Measurements from ENCODE around the gene ACVRL1.

The ACVRL1 gene

GRCh38 chr12:51944608-51945233, 37.4 kb downstream of the ACVRL1 start:
- DNase-seq, result no peak

DNA sequence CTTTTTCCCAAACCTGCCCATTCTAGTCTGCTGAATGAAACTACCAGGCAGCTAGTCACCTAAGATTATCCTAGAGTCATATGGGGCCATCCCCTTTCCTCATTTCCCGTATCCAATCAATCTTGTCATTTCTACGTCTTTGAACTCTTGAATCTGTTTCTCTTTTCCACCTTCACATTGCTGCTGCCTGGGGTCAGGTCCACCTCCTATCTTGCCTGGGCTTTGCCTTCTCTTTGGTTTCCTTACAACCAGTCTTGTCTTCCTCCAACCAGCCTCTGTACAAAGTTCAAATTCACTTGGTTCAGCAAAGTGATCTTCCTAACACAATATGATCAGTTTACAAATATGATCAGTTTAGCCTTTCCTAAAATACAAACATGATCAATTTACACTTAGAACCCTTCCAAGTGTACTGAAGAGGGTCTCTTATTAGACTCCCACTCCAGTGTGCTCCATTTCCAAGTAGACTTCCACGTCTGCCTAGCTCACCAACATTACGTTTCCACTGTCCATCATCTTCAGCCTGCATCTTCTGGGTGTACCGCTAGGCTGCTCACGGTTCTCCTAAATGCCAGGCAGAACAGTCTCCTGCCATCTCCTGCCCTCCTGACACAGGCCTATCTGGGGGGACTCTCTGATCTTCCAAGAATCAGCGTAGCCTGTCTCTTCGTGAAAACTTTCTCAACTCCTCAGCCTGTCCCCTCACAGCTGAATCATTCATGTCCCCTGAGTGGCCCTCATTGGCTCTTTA, 40.1 kb downstream of the ACVRL1 start:
- no peak for DNase-seq

DNA sequence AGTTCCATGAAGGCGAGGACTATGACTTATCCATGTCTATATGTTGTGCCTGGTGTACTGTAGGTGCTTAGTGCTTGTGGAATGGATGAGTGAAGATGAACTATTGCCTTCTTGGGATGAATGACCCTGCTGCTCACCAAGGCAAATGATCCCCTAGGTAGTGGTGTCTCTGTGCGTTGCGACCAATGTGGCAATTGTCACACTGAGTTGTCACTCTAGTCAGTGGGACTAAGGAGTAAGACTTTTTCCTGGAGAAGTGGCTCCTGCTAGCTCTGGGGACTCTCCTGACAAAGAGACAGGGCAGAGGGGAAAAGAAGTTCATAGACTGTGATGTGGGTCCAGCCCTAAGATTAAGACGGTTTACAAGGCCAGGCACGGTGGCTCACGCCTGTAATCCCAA, 40.8 kb downstream of the ACVRL1 start:
- DNase-seq, result no peak

DNA sequence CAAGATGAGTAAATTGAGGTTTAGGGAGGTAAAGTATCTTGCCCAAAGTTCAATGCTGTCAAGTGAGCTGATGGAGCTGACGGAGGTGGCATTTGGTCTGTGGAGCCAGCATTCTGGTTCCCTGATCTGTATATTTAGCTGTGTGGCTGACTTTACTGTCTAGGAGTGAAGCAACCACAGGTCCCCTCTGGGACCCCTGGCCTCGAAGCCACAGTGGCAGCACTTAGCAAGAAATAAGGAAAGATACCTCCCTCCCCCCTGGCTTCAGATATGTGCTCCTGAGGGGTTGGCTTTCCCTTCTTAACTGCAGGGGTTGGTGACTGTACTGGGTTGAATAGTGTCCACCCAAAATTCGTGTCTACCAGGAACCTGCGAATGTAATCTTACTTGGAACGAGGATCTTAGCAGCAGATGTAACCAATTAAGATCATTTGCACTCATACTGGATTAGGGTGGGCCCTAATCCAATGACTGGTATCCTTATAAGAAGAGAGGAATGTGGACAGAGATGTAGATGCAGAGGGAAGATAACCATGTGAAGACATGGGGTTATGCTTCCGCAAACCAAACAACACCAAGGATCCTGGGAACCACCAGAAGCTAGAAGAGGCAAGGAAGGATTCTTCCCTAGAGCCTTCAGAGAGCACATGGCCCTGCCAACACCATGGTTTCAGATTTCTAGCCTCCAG, 42.2 kb downstream of the ACVRL1 start:
- DNase-seq, result no peak

- DNase-seq, result no peak
These were observed 43.4 kb downstream of the ACVRL1 start for GRCh38 chr12:51950682-51951198.

- DNase-seq, result peak; percentile 83
These were observed 44.0 kb downstream of the ACVRL1 start, which contains the start of gene ACVR1B for GRCh38 chr12:51951199-51951842. Gene ACVR1B, plus strand, starts transcription at chr12:51951699. Its CDS starts 45 bp downstream, at chr12:51951744.

DNA sequence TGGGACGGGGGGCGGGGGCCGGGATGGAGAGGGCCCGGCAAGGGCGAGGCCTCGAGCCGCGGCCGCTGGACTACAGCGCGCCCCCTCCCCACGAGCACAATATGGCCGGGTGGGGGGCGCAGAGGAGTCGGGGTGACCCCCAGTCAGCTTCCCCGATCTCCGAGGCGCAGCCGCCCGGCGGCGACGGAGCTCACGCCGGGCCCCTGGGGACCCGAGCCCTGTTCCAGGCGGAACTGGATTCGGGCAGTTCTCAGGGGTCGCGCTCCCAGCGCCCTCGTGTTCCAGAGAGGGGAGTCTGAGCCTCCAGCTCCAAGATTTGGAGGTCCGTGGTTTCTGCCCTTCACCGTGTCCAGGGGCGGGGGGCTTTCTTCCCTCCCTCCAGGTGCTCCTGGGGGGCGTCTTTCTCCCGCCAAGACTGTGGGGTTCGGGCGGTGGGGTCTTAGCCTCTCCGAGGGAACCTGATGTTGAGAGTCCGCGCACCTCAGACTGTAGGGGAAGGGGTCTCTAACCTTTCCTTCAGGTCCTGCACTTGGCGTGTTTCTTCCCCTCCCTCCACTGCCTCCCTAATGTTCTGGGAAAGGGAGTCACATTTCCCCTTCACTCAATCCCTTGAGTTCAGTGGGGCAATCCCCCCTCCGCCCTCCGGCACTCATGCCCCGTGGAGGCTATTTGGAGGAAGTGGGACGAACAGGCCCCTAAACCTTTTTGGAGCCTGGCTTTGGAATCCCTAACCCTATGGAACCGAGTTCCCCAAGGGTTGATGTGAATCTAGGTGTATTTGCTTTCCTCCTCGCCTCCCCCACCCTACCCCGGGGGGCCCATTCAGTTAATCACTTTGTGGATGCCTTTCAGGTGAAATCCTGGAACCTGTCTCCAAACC, 44.8 kb downstream of the ACVRL1 start:
- no peak for DNase-seq

DNA sequence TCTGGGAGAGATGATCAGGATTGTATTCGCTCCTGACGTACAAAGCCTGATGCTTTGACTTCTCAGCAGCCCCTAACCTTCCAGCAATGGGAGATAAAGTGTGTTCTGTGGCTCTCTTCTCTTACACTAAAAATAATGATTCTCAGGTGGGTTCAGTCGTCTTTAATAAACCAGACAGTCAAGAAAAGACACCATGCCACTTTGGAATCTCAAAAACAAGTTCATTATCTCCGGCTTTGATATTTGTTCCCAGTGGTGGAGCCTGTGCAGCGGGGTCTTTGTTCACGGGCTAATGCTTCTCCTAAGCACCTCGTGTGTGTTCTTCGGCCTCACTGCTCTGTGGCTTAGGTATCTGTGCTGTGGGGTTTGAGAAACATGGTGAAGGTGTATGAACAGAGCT, 45.8 kb downstream of the ACVRL1 start:
- no peak for DNase-seq

GRCh38 chr12:51953864-51954263, 46.6 kb downstream of the ACVRL1 start:
- DNase-seq, result no peak

DNA sequence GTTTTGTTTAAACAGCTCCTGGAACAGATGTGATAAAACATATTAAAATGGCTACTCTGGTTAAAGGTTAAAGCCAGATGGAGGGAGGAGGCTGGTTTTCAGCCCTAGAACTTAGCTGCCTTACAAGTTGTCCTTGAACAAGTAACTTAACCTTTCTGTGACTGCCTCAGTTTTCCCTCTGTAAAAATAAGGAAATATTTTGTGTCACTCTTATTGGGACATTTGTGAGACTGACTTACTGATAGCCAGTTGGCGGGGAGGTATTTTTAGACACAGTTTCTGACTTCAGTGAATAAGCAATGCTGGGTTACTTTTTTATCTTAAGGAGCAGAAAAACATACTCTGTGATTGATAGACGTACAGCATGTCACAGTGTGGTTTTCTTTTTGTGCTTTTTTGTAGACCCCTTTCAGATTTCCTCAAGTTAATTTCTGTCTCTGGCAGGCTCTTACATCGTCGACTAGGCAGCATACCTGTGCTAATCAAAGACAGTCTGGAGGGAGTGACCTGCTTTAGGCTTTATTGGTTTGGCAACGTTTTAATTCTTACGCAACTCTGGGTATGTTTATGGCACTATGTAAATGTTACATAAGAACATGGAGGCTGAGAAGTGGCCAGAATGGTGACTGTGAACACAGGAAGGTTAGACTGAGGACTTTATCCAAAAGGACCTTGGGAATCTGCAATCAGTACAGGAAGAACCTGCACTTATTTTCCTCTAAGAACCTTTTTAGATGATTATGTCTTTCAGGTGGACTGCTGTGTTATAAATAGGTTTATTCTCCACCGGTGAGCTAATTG, 47.5 kb downstream of the ACVRL1 start:
- no peak for DNase-seq

DNA sequence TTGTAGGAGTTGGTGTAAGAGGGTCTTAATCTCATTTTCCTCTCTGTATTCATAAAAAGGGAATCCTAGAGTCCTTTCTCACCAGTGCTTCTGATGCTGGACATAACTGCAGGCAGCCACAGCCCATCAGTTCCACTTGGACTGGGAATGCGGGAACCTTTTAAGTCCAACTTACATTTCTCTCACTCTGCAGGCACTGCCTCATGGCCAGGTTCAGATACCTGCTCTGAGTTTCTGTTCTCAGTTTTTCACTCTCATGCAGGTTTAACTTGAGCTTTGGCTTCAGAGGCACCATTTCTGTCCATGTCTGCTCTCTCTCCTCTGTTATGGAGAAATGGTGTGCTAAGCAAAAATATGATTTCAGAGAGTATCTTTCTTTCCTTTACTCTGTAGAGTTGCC, 48.4 kb downstream of the ACVRL1 start:
- DNase-seq, result no peak

GRCh38 chr12:51958542-51958941, 51.2 kb downstream of the ACVRL1 start:
- no peak for DNase-seq

- no peak for DNase-seq
These were observed 51.9 kb downstream of the ACVRL1 start for GRCh38 chr12:51959211-51959610.

DNA sequence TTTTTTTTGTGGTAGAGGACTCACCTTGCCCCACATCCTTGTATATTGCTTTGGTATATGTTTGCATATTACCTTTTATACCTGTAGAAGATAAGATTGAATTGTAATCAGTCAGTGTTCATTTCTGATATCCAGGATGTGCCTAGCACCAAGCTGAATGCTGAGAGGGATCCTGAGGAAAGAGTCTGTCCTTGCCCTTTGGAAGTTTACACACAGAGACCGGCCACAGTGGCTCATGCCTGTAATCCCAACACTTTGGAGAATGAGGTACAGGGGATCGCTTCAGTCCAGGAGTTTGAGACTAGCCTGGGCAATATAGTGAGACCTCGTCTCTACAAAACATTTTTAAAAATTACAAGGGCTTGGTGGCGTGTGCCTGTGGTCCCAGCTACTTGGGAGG, 52.6 kb downstream of the ACVRL1 start:
- DNase-seq, result no peak

DNA sequence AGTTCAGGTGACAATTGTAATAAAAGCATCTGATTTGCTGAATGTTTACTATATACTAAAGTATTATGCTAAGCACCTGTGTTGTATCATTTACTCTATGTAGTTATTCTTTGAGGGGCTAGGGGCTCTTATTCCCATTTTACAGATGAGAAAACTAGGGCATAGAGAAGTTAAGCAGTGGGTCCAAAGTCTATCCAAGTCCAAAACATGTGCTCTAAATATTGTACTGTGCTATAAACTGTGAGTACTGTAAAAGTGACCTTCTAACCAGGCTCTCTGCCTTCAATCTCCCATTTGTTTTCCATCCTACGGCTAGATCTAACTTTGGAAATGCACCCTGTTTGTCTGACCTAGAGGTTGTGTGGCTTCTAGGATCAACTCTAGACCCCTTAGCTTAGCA, 53.2 kb downstream of the ACVRL1 start:
- DNase-seq, result no peak

DNA sequence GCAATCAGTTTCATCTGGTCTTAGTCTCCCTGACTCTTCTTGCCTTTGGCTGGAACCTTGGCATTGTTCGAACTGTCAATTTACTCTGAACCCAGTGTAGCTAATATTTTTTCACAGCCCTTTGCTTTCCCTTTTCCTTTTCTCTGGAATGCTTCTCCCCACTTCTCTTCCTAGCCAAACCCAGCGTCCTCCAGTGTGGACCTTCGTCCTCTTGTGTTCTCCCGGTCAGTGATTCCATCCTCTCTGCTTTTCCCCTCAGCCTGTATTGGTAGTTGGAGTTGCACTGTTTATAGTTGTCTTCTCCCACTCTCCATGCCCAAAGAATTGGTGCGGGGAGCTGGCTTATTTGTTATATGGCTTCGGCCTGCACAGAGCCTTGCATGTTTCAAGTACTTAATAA, 53.6 kb downstream of the ACVRL1 start:
- DNase-seq, result no peak

- no peak for DNase-seq
These were observed 54.5 kb downstream of the ACVRL1 start for GRCh38 chr12:51961834-51962233.

DNA sequence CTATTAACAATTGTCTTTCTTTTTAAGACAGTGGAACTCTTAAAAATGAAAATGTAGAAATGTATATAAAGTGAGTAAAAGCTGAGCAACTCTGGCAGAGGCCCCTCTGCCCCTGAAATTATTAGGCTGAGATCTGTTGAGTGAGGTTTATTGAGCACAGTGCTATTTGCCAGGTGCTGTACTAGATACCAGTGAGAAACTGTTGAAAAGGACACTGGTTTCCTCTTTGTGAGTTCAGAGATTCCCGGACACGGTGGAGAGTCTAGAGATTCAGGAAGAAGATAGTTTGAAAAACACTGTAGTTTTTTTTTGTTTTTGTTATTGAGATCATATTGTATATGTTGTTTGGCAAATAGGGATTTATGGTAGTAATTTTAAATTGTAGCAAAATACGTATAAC, 55.4 kb downstream of the ACVRL1 start:
- no peak for DNase-seq

DNA sequence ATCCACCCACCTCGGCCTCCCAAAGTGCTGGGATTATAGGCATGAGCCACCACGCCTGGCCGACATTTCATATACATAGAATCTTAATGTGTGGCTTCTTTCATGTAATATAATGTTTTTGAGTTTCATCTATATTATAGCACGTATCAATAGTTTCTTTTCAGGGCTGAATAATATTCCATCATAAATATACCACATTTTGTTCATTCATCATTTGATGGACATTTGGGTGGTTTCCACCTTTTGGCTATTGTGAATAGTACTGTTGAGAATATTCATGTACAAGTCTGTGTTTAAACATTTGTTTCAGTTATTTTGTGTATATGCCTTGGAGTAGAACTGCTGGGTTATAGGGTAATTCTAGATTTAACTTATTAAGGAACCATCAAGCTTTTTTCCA, 56.2 kb downstream of the ACVRL1 start:
- DNase-seq, result no peak

GRCh38 chr12:51969643-51970042, 62.3 kb downstream of the ACVRL1 start:
- DNase-seq, result no peak

GRCh38 chr12:51970904-51971646, 63.8 kb downstream of the ACVRL1 start:
- no peak for DNase-seq
